Loucy (cell line): ENCODE results near the gene AGBL1.

Experiments used
- EZH2phosphoT487 ChIP-seq: fragments of 200-600 bp; IDR thresholded peaks from 2 replicates; pipeline ENCODE4 v1.6.1; 2018; ENCODE audit warnings: antibody characterized with exemption, mild to moderate bottlenecking, moderate library complexity, borderline replicate concordance
- TF ChIP-seq, protein P1 (sequence below): fragments of 200-600 bp; sonication (generic); conservative IDR thresholded peaks from 2 replicates; pipeline ENCODE4 v1.5.1; 2014; ENCODE audit warnings: mild to moderate bottlenecking, antibody characterized with exemption, low read length

DNA sequence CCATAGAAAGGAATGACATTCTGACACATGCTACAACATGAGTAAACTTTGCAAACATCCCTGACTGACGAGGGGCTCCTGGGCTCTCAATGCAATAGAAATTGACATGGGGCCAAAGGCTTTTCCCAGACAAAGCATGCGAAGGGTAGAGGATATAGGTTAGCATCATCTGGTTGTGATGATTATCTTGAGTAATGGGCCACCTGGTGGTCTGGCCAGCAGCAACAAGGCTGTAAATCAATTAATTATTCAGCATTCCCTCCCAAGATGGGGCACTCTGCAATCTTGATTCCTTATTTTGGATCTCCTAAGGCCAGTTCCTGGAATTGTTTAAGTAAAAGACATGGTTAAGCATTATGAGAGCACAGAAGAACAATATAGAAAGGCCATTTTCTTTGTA, 99.2 kb downstream of the AGBL1 start:
- TF ChIP-seq, protein P1, sequence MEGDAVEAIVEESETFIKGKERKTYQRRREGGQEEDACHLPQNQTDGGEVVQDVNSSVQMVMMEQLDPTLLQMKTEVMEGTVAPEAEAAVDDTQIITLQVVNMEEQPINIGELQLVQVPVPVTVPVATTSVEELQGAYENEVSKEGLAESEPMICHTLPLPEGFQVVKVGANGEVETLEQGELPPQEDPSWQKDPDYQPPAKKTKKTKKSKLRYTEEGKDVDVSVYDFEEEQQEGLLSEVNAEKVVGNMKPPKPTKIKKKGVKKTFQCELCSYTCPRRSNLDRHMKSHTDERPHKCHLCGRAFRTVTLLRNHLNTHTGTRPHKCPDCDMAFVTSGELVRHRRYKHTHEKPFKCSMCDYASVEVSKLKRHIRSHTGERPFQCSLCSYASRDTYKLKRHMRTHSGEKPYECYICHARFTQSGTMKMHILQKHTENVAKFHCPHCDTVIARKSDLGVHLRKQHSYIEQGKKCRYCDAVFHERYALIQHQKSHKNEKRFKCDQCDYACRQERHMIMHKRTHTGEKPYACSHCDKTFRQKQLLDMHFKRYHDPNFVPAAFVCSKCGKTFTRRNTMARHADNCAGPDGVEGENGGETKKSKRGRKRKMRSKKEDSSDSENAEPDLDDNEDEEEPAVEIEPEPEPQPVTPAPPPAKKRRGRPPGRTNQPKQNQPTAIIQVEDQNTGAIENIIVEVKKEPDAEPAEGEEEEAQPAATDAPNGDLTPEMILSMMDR, result no peak
- no peak for TF ChIP-seq EZH2phosphoT487
